ENCODE data around the gene CADPS.

GRCh38 chr3:62605413-62606068, 269.7 kb downstream of the CADPS start:
- TF ChIP-seq CTCF (IDR thresholded peaks at IDR 0.05): no peak
- no peak for TF ChIP-seq POLR2A (IDR thresholded peaks at IDR 0.05; ENCODE audit: low read length)
- TF ChIP-seq FOSL2 (IDR thresholded peaks at IDR 0.05): no peak
- TF ChIP-seq FOSL2 (CRISPR knock-in tag; IDR thresholded peaks at IDR 0.05): no peak
- no peak for TF ChIP-seq CHD2 (IDR thresholded peaks at IDR 0.05; ENCODE audit: low read length, partially characterized antibody)
- TF ChIP-seq JUN (IDR thresholded peaks at IDR 0.05): no peak
- TF ChIP-seq ESRRA (IDR thresholded peaks at IDR 0.05; ENCODE audit: borderline replicate concordance, low read length): no peak
- TF ChIP-seq NR3C1 (IDR thresholded peaks at IDR 0.05): no peak
- TF ChIP-seq CHD4 (IDR thresholded peaks at IDR 0.05; ENCODE audit: borderline replicate concordance): no peak
- no peak for TF ChIP-seq EHMT2 (IDR thresholded peaks at IDR 0.05; ENCODE audit: low read depth)
- TF ChIP-seq ZSCAN20 (CRISPR knock-in tag; IDR thresholded peaks at IDR 0.05): no peak

Measured in A549 (cell line).